Measurements from ENCODE around the gene SCAI. TPM values are rescaled to one million over a fixed set of nuclear protein-coding genes. Genes with fewer than 3 reads are reported as not detected.

The SCAI gene
- total and polyA plus RNA-seq, 2 experiments from 2014 or later, result 13.3 to 35.0 TPM

- no peak overlapping the region for H3K4me3 Mint-ChIP-seq
- Histone ChIP-seq H3K27me3 (ENCODE audit: insufficient read depth) (no peaks in the 10 kb centered on the region), H2AFZ (no peak overlapping the region), H3K9me2 (ENCODE audit: insufficient read depth) (no peaks in the 10 kb centered on the region), H3K36me3 (ENCODE audit: insufficient read depth) (peaks cover 17% of the 10 kb centered on the region; the same call in 1 of the 2 replicates), H3K4me2 (no peak overlapping the region), H4K20me1 (replicated peaks; ENCODE audit: insufficient read depth) (0 out of 2 replicates have a peak, but pooled peaks cover 3% of the 10 kb centered on the region), H3F3A (replicated peaks; ENCODE audit: low read depth) (no peaks in the 10 kb centered on the region), H3K27ac (ENCODE audit: low read depth) (no peak overlapping the region; the same call in 1 of the 2 replicates), H3K4me1 (ENCODE audit: insufficient read depth) (no peaks in the 10 kb centered on the region; the same call in 1 of the 2 replicates), H3K4me3 (no peak overlapping the region), H3K79me2 (replicated peaks; ENCODE audit: insufficient read depth) (no peaks in the 10 kb centered on the region)
- DNase-seq (ENCODE audit: low spot score) (no peak), ATAC-seq (no peak)
- H3K27ac Mint-ChIP-seq, result no peak overlapping the region; the same call in 1 of the 2 replicates
- no peak for TF ChIP-seq REST (IDR thresholded peaks at IDR 0.05; ENCODE audit: unreplicated experiment)
- no peak for TF ChIP-seq CTCF (conservative IDR thresholded peaks at IDR 0.05; ENCODE audit: low read depth in 2 of 2)
- no peak for TF ChIP-seq CREB1 (CRISPR knock-in tag; IDR thresholded peaks at IDR 0.05; ENCODE audit: low read depth)
- no peak for TF ChIP-seq STAT1 (IDR thresholded peaks at IDR 0.05; ENCODE audit: unreplicated experiment)
- H3K9me3 Mint-ChIP-seq, result no peaks in the 10 kb centered on the region
- H3K36me3 Mint-ChIP-seq (ENCODE audit: low read depth), result peaks cover 40% of the 10 kb centered on the region
- peaks cover 5% of the 10 kb centered on the region for H3K27me3 Mint-ChIP-seq (ENCODE audit: insufficient read depth, low read depth, poor library complexity)
- peaks cover 8% of the 10 kb centered on the region for H3K4me1 Mint-ChIP-seq
Observed at GRCh38 chr9:125150349-125151245, 7.3 kb upstream of the SCAI start.

- Histone ChIP-seq H3K4me2 (no peak overlapping the region), H3K79me2 (replicated peaks; ENCODE audit: insufficient read depth) (peaks cover under 1% of the 10 kb centered on the region), H3K9me2 (ENCODE audit: insufficient read depth) (no peaks in the 10 kb centered on the region), H3K27me3 (ENCODE audit: insufficient read depth) (no peaks in the 10 kb centered on the region), H2AFZ (no peak overlapping the region), H4K20me1 (replicated peaks; ENCODE audit: insufficient read depth) (no peaks in the 10 kb centered on the region), H3K27ac (ENCODE audit: low read depth) (no peak overlapping the region), H3K36me3 (ENCODE audit: insufficient read depth) (peaks cover 4% of the 10 kb centered on the region; the same call in 1 of the 2 replicates), H3K4me3 (no peak overlapping the region), H3F3A (replicated peaks; ENCODE audit: low read depth) (no peaks in the 10 kb centered on the region), H3K4me1 (ENCODE audit: insufficient read depth) (peaks cover 8% of the 10 kb centered on the region; the same call in 1 of the 2 replicates)
- peaks cover 12% of the 10 kb centered on the region for H3K27me3 Mint-ChIP-seq (ENCODE audit: insufficient read depth, low read depth, poor library complexity)
- no peak overlapping the region for H3K27ac Mint-ChIP-seq
- no peaks in the 10 kb centered on the region for H3K9me3 Mint-ChIP-seq
- DNase-seq (ENCODE audit: low spot score), result no peak
- H3K4me1 Mint-ChIP-seq, result peaks cover 16% of the 10 kb centered on the region
- peaks cover 25% of the 10 kb centered on the region for H3K36me3 Mint-ChIP-seq (ENCODE audit: low read depth)
- no peak overlapping the region for H3K4me3 Mint-ChIP-seq
- no peak for ATAC-seq
- TF ChIP-seq REST (IDR thresholded peaks at IDR 0.05; ENCODE audit: unreplicated experiment), result no peak
- TF ChIP-seq ZNF114 (CRISPR knock-in tag; IDR thresholded peaks at IDR 0.05), result no peak
- no peak for TF ChIP-seq POLR2AphosphoS5 (IDR thresholded peaks at IDR 0.05; ENCODE audit: low read depth)
- TF ChIP-seq ETS1 (IDR thresholded peaks at IDR 0.05), result no peak
Observed at GRCh38 chr9:125147401-125147951, 4.1 kb upstream of the SCAI start.
